Measurements from ENCODE around the gene F10.

DNA sequence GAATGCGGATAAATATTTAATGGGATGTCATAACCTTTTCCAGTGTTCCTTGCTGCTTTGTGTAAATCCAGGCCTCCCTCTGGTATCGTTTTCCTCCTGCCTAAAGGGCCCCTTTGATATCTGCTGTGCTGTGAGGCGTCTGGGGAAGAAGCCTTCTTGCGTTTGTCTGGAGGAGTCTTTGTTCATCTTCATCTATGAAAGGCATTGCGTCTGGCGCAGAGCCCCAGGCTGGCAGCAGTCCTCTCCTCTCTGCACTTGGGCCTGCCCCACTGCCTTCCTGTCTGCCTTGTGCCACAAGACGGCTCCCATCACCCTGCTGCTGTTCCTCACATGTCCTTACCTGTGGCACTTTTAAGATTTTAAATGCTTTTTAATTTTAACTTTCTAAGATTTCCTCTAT is 45.6 kb downstream of the F10 start:
- TF ChIP-seq, protein P1, sequence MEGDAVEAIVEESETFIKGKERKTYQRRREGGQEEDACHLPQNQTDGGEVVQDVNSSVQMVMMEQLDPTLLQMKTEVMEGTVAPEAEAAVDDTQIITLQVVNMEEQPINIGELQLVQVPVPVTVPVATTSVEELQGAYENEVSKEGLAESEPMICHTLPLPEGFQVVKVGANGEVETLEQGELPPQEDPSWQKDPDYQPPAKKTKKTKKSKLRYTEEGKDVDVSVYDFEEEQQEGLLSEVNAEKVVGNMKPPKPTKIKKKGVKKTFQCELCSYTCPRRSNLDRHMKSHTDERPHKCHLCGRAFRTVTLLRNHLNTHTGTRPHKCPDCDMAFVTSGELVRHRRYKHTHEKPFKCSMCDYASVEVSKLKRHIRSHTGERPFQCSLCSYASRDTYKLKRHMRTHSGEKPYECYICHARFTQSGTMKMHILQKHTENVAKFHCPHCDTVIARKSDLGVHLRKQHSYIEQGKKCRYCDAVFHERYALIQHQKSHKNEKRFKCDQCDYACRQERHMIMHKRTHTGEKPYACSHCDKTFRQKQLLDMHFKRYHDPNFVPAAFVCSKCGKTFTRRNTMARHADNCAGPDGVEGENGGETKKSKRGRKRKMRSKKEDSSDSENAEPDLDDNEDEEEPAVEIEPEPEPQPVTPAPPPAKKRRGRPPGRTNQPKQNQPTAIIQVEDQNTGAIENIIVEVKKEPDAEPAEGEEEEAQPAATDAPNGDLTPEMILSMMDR (IDR thresholded peaks at IDR 0.05 in 2 of 3, conservative IDR thresholded peaks at IDR 0.05 in 1 of 3; ENCODE audit: insufficient read depth in 2 of 3, low read depth in 1 of 3, low read length in 3 of 3), result no peak
- TF ChIP-seq ELF1 (tag; IDR thresholded peaks at IDR 0.05) (no peak), RNF2 (IDR thresholded peaks at IDR 0.05) (no peak), EZH2 (IDR thresholded peaks at IDR 0.05; ENCODE audit: borderline replicate concordance, low read depth, low read length) (no peak), EP300 (IDR thresholded peaks at IDR 0.05; ENCODE audit: low read length) (no peak), RFX1 (IDR thresholded peaks at IDR 0.05) (no peak), POLR2AphosphoS5 (IDR thresholded peaks at IDR 0.05; ENCODE audit: control insufficient read depth, insufficient read depth, low read depth, low read length) (no peak), ZNF589 (CRISPR knock-in tag; IDR thresholded peaks at IDR 0.05; ENCODE audit: low read depth) (no peak)
- TF ChIP-seq, protein P2, sequence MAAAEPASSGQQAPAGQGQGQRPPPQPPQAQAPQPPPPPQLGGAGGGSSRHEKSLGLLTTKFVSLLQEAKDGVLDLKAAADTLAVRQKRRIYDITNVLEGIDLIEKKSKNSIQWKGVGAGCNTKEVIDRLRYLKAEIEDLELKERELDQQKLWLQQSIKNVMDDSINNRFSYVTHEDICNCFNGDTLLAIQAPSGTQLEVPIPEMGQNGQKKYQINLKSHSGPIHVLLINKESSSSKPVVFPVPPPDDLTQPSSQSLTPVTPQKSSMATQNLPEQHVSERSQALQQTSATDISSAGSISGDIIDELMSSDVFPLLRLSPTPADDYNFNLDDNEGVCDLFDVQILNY (CRISPR knock-in tag; IDR thresholded peaks at IDR 0.05), result no peak
- TF ChIP-seq, protein P3, sequence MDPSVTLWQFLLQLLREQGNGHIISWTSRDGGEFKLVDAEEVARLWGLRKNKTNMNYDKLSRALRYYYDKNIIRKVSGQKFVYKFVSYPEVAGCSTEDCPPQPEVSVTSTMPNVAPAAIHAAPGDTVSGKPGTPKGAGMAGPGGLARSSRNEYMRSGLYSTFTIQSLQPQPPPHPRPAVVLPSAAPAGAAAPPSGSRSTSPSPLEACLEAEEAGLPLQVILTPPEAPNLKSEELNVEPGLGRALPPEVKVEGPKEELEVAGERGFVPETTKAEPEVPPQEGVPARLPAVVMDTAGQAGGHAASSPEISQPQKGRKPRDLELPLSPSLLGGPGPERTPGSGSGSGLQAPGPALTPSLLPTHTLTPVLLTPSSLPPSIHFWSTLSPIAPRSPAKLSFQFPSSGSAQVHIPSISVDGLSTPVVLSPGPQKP (CRISPR knock-in tag; IDR thresholded peaks at IDR 0.05), result no peak

Measured in K562 (cell line).